Gastrocnemius medialis (tissue), 4 donors: ENCODE data around the gene TRAM2. TPM values are rescaled to one million over a fixed set of nuclear protein-coding genes. Genes with fewer than 3 reads are reported as not detected.

ENCODE experiments used
- ATAC-seq, 2 donors: fragments of 150-250 bp; one replicate each; pipeline ENCODE4 v1.9.1; 2016
- DNase-seq, 2 donors: peaks; one replicate each; pipeline ENCODE4 v3.0.0-alpha.2; 2019
- H3K27ac ChIP-seq, 4 donors: fragments of 200-600 bp; sonication (generic); 1 replicate in 1 of 4; 2 replicates in 3 of 4; pipeline ENCODE4 v1.5.1; 2016 to 2018; ENCODE audit warnings: mild to moderate bottlenecking in 2 of 4, moderate library complexity in 1 of 4
- H3K27me3 ChIP-seq, 3 donors: fragments of 200-600 bp; sonication (generic) in 2 of 3; 1 replicate in 1 of 3; 2 replicates in 2 of 3; pipeline versions ENCODE4 v1.5.1 to v1.6.0; 2016 to 2019; ENCODE audit warnings: mild to moderate bottlenecking in 1 of 3, moderate library complexity in 1 of 3
- H3K36me3 ChIP-seq, 2 donors: fragments of 200-600 bp; sonication (generic) in 1 of 2; one replicate each; pipeline ENCODE4 v1.5.1; 2017 to 2018
- H3K4me1 ChIP-seq, 2 donors: fragments of 200-600 bp; sonication (generic) in 1 of 2; one replicate each; pipeline ENCODE4 v1.5.1; 2016 to 2017; ENCODE audit warnings: mild to moderate bottlenecking in 2 of 2
- H3K4me3 ChIP-seq, 4 donors: fragments of 200-600 bp; sonication (generic) in 3 of 4; 1 replicate in 1 of 4; 2 replicates in 3 of 4; pipeline ENCODE4 v1.5.1; 2016 to 2019; ENCODE audit warnings: mild to moderate bottlenecking in 2 of 4
- H3K9me3 ChIP-seq, 3 donors: fragments of 200-600 bp; sonication (generic) in 2 of 3; 1 replicate in 1 of 3; 2 replicates in 2 of 3; pipeline ENCODE4 v1.5.1; 2016 to 2019
- CTCF ChIP-seq, 5 experiments: fragments of 450-650 bp in 3 of 5; fragments of 200-600 bp in 2 of 5; sonication (generic) in 2 of 5; IDR thresholded peaks in 4 of 5; conservative IDR thresholded peaks in 1 of 5; 1 replicate in 4 of 5; 2 replicates in 1 of 5; pipeline ENCODE4 v1.5.1; 2016 to 2019; ENCODE audit warnings: antibody characterized with exemption in 5 of 5, mild to moderate bottlenecking in 3 of 5, moderate library complexity in 3 of 5
- POLR2A ChIP-seq, 2 donors: fragments of 450-650 bp; IDR thresholded peaks; one replicate each; pipeline ENCODE4 v1.6.1; 2017; ENCODE audit warnings: antibody characterized with exemption in 2 of 2, mild to moderate bottlenecking in 2 of 2, moderate library complexity in 2 of 2
- in situ Hi-C, 4 donors: fragments of 200-750 bp; cut with MboI; loops; one replicate each; pipeline versions ENCODE4 v1.15.0 to v1.8.0; 2017; ENCODE audit warnings: low sequenced_read_pairs in 4 of 4
- intact Hi-C: fragments of 100-400 bp; cut with DNase I; formaldehyde crosslinking; loops from one replicate; pipeline ENCODE4 v1.15.1; 2023; ENCODE audit warnings: low total_unique reads
- total RNA-seq, 4 donors: library from RNA; depleted of rRNA; stranded (reverse); fragments of >200 nt; gene quantifications; one replicate each; pipeline versions ENCODE4 v1.1.0 to v1.2.3, GENCODE V29; 2016

Gene TRAM2
- total RNA-seq, 4 donors from 2014 or later: 2.4 to 4.5 (median 3.6) TPM

GRCh38 chr6:52537001-52537753 lies 39.7 kb downstream of the TRAM2 start:
- Histone ChIP-seq H3K36me3 (no peaks in the 10 kb centered on the region), H3K4me3 (no peak overlapping the region), H3K9me3 (no peaks in the 10 kb centered on the region), H3K27me3 (no peaks in the 10 kb centered on the region), H3K4me1 (peaks cover 0 to 14% of the 10 kb centered on the region in 2 donors), H3K27ac (no peak overlapping the region)
- ATAC-seq (no peak), DNase-seq (no peak)
- in situ Hi-C loops: no loop called here
- intact Hi-C loops: no loop called here
- no peak for TF ChIP-seq CTCF (IDR thresholded peaks at IDR 0.05 in 4 of 5, conservative IDR thresholded peaks at IDR 0.05 in 1 of 5)
- no peak for TF ChIP-seq POLR2A (IDR thresholded peaks at IDR 0.05)

GRCh38 chr6:52536424-52536916 lies 40.4 kb downstream of the TRAM2 start:
- TF ChIP-seq POLR2A (IDR thresholded peaks at IDR 0.05) (no peak), CTCF (IDR thresholded peaks at IDR 0.05 in 4 of 5, conservative IDR thresholded peaks at IDR 0.05 in 1 of 5) (no peak)
- no peak overlapping the region for H3K27ac ChIP-seq
- no peaks in the 10 kb centered on the region for H3K27me3 ChIP-seq
- peaks cover 0 to 14% of the 10 kb centered on the region in 2 donors for H3K4me1 ChIP-seq
- in situ Hi-C loops: no loop called here
- ATAC-seq (no peak), DNase-seq (no peak)
- no peaks in the 10 kb centered on the region for H3K36me3 ChIP-seq
- no peak overlapping the region for H3K4me3 ChIP-seq
- no peaks in the 10 kb centered on the region for H3K9me3 ChIP-seq
- intact Hi-C loops: no loop called here

- no peak for TF ChIP-seq CTCF (IDR thresholded peaks at IDR 0.05 in 4 of 5, conservative IDR thresholded peaks at IDR 0.05 in 1 of 5)
- no peak for TF ChIP-seq POLR2A (IDR thresholded peaks at IDR 0.05)
- Histone ChIP-seq H3K9me3 (no peaks in the 10 kb centered on the region), H3K27me3 (no peaks in the 10 kb centered on the region), H3K27ac (no peak overlapping the region), H3K36me3 (no peaks in the 10 kb centered on the region), H3K4me1 (peaks cover 0 to 14% of the 10 kb centered on the region in 2 donors), H3K4me3 (no peak overlapping the region)
- DNase-seq (no peak), ATAC-seq (no peak)
- intact Hi-C loops (no loop called here), in situ Hi-C loops (no loop called here)
Observed at GRCh38 chr6:52535711-52536423, 41.0 kb downstream of the TRAM2 start.

GRCh38 chr6:52534966-52535390 lies 41.9 kb downstream of the TRAM2 start:
- Histone ChIP-seq H3K36me3 (no peaks in the 10 kb centered on the region), H3K4me3 (no peak overlapping the region), H3K27ac (no peak overlapping the region), H3K27me3 (no peaks in the 10 kb centered on the region), H3K9me3 (no peaks in the 10 kb centered on the region), H3K4me1 (peaks cover 0 to 14% of the 10 kb centered on the region in 2 donors)
- intact Hi-C loops: no loop called here
- TF ChIP-seq POLR2A (IDR thresholded peaks at IDR 0.05) (no peak), CTCF (IDR thresholded peaks at IDR 0.05 in 4 of 5, conservative IDR thresholded peaks at IDR 0.05 in 1 of 5) (no peak)
- ATAC-seq (no peak), DNase-seq (no peak)
- in situ Hi-C loops: no loop called here
